Measurements from ENCODE around the gene GABRR2.
A peak's percentile ranks its signal among the peaks of the same experiment; 100 is the strongest.
"Not testable (repeated sequence)": the region's sequence is repeated elsewhere in the genome, so short reads cannot be mapped to it uniquely, and the experiment has no call there.

GABRR2 gene

DNA sequence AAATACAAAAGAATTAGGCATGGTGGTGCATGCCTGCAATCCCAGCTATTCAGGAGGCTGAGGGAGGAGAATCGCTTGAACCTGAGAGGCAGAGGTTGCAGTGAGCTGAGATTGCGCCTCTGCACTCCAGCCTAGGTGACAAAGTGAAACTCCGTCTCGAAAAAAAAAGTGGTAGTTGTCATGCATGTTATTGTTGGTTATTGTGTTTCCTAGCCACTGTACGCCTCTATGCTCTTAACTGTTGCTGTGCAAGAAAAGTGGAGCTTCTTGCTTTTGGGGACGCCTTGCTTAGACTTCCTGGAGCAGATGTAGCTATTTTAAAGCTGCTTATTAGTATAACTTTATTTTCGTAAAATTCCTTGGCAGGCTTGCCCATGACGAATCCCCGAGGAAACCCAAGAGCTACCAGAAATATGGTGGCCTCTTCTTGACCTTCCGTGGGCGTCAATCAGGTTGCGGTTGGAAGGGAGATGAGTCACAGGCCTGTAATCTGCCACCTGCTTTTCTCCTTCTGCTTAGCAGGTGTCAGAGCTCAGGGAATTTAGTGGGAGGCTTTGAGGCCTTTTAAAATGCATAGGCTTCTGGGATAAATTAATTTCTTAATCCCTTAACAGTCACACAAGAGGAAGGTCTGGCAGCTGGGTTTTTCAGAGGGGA lies 17.3 kb downstream of the GABRR2 start:
- H3K9ac ChIP-seq: no peak overlapping the region
- peak overlapping the region; percentile 30 for H3K4me2 ChIP-seq
- no peaks in the 10 kb centered on the region for H3K27me3 ChIP-seq
- no peak for TF ChIP-seq Cebpa-rat (IDR thresholded peaks at IDR 0.05)
- H3K4me3 ChIP-seq: no peak overlapping the region
- no peaks in the 10 kb centered on the region for H4K20me1 ChIP-seq
- H3K27ac ChIP-seq: no peak overlapping the region
- peaks cover 10% of the 10 kb centered on the region; the same call in 1 of the 2 replicates for H3K4me1 ChIP-seq
- H3K9me3 ChIP-seq: no peaks in the 10 kb centered on the region
- H3K36me3 ChIP-seq: no peaks in the 10 kb centered on the region

DNA sequence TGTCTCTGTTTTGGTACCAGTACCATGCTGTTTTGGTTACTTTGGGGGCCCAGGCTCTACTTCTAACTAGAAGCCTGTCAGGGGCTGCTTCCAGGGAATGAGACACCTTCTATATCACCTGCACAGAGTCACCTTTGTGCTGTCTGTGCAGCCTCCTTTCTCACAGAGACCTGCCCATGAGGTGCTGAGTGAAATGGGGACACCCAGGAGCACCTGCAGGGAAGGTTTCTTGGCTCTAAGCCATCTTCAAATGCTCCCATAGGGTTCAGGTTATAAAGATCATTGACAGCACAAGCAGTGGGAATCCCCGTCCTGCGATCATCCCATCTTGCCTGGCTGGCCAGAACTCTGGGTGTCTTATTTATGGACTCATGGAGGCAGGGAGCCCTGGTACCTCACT lies 19.1 kb downstream of the GABRR2 start:
- H3K36me3 ChIP-seq: no peaks in the 10 kb centered on the region
- no peaks in the 10 kb centered on the region for H3K9me3 ChIP-seq
- no peak overlapping the region for H3K27ac ChIP-seq
- H4K20me1 ChIP-seq: no peaks in the 10 kb centered on the region
- peaks cover 10% of the 10 kb centered on the region; the same call in 1 of the 2 replicates for H3K4me1 ChIP-seq
- no peak overlapping the region for H3K4me2 ChIP-seq
- H3K27me3 ChIP-seq: no peaks in the 10 kb centered on the region
- no peak overlapping the region for H3K4me3 ChIP-seq
- TF ChIP-seq Cebpa-rat (IDR thresholded peaks at IDR 0.05): no peak
- no peak overlapping the region for H3K9ac ChIP-seq

DNA sequence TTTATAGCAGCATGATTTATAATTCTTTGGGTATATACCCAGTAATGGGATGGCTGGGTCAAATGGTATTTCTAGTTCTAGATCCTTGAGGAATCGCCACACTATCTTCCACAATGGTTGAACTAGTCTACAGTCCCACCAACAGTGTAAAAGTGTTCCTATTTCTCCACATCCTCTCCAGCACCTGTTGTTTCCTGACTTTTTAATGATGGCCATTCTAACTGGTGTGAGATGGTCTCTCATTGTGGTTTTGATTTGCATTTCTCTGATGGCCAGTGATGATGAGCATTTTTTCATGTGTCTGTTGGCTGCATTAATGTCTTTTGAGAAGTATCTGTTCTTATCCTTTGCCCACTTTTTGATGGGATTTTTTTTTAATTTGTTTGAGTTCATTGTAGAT lies 20.0 kb downstream of the GABRR2 start:
- not testable (repeated sequence) for H3K9ac ChIP-seq, H3K9me3 ChIP-seq, H4K20me1 ChIP-seq, H3K27ac ChIP-seq, H3K4me3 ChIP-seq, H3K4me2 ChIP-seq, H3K27me3 ChIP-seq, H3K36me3 ChIP-seq
- peaks cover 10% of the 10 kb centered on the region; the same call in 1 of the 2 replicates for H3K4me1 ChIP-seq

DNA sequence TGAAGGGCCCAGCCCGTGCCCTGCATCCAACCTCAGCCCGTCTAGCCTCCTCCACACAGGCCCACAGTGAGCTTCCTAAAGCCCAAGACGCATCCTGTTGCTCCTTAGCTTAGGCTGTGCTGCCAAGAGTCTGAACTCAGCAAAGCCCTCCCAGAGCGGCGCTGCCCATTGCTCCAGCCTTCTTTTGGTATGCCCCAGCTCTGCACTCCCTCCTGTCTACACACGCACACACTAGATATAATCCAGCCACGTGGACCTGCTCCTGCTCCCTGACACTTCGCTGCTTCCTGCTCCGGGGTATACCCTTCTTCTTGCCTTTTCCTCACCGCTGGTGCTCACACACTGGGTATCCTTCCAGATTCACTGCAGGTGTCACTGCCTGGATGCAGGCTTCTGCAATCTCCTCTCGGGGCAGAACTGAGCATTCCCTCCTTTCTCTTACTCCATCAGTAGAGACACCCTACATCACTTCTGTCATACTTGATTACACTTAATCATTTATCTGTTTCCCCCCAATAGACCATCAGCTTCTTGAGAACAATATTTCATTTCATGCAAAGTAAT lies 23.8 kb downstream of the GABRR2 start:
- Histone ChIP-seq H3K9me3 (no peaks in the 10 kb centered on the region), H3K36me3 (no peaks in the 10 kb centered on the region), H3K27ac (no peak overlapping the region), H3K27me3 (no peaks in the 10 kb centered on the region), H3K4me2 (no peak overlapping the region), H3K4me1 (no peaks in the 10 kb centered on the region), H4K20me1 (no peaks in the 10 kb centered on the region), H3K9ac (no peak overlapping the region), H3K4me3 (no peak overlapping the region)
- no peak for TF ChIP-seq Cebpa-rat (IDR thresholded peaks at IDR 0.05)

DNA sequence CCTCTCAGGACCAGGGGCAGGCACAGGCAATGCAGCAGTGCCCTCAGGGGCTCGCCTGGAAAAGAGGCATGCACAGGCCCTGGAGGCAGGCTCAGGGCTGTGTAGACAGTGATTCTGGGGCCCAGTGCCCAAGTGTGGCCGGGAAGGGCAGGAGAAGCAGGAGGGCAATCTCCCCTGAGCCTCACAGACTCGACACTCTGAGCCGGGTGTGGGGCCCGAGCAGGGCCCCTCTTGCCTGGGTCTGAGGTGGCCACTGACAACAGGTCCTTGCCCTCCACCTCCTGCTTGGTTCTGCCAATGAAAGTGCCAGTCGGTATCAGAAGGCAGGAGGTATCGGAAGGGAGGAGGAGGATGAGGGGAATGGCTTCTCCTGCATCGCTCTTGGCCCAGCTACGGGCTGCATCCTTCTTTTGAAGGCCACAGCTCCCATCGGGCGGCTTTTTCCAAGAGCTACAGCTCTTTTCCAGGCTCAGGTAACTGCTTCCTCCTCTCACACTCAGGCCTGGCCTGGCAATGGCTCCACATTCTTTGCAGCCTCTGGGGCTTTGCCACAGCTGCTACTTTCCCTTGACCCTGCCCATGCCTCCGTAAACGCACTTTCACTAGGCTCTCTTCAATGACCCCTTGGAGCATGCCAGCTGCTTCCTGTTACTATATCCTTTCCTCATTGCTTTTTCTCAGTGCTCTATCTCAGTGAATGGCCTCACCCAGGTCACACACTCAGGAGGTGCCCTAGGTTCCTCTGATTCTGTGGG lies 24.5 kb downstream of the GABRR2 start:
- Histone ChIP-seq H4K20me1 (no peaks in the 10 kb centered on the region), H3K27ac (no peak overlapping the region), H3K9ac (no peak overlapping the region), H3K9me3 (no peaks in the 10 kb centered on the region), H3K27me3 (no peaks in the 10 kb centered on the region), H3K4me3 (no peak overlapping the region), H3K36me3 (no peaks in the 10 kb centered on the region), H3K4me2 (no peak overlapping the region), H3K4me1 (no peaks in the 10 kb centered on the region)
- no peak for TF ChIP-seq Cebpa-rat (IDR thresholded peaks at IDR 0.05)

DNA sequence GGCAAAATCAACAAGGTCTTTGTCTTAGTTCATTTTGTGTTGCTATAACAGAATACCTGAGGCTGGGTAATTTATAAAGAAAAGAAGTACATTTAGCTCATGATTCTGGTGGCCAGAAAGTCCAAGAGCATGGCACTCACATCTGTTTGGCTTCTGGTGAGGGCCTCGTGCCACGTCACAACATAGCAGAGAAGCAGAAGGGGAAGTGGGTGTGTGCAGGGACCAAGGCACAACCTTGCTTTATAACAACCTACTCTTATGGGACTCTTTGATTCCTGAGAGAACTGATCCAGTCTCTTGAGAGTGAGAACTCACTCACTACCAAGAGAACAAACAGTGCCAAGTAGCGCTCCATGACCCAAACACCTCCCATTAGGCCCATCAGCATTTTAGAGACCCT lies 25.4 kb downstream of the GABRR2 start:
- no peak for TF ChIP-seq Cebpa-rat (IDR thresholded peaks at IDR 0.05)
- Histone ChIP-seq H4K20me1 (no peaks in the 10 kb centered on the region), H3K36me3 (no peaks in the 10 kb centered on the region), H3K4me2 (no peak overlapping the region), H3K9me3 (no peaks in the 10 kb centered on the region), H3K4me3 (no peak overlapping the region), H3K9ac (no peak overlapping the region), H3K27me3 (no peaks in the 10 kb centered on the region), H3K4me1 (no peaks in the 10 kb centered on the region), H3K27ac (no peak overlapping the region)

DNA sequence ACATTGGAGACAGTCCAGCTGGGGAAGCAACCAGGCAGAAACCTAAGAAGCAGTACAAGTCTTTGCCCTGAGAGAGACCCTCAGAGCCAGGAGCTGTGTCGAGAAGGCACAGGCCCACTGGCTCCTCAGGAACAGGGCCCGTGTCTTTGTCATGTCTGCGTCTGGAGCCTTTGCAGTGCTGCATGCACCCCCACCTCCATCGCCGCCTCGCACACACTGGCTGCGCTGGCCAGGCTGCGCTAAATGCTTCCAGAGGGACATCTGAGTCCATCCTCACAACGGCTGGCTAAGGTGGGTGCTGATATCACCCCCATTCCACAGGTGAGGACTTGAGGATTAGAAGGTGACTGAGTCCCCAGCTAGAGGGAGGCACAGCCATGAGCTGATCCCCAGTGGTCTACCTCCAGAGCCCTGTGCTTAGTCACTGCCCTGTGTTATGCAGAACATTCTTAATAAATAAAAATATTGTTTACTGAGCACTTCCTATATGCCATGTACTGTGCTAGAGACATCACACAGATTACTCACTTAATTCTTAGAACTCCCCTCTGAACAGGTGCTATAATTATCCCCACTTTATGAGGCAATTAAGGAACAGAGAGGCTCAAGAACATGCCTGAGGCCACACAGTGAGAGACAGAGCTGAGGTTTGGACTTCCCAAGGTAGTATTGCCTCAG lies 27.6 kb downstream of the GABRR2 start:
- Histone ChIP-seq H3K27me3 (no peaks in the 10 kb centered on the region), H3K27ac (no peak overlapping the region), H3K4me1 (no peaks in the 10 kb centered on the region), H3K9ac (no peak overlapping the region), H3K4me3 (no peak overlapping the region), H4K20me1 (no peaks in the 10 kb centered on the region), H3K4me2 (no peak overlapping the region), H3K36me3 (no peaks in the 10 kb centered on the region), H3K9me3 (no peaks in the 10 kb centered on the region)
- no peak for TF ChIP-seq Cebpa-rat (IDR thresholded peaks at IDR 0.05)

DNA sequence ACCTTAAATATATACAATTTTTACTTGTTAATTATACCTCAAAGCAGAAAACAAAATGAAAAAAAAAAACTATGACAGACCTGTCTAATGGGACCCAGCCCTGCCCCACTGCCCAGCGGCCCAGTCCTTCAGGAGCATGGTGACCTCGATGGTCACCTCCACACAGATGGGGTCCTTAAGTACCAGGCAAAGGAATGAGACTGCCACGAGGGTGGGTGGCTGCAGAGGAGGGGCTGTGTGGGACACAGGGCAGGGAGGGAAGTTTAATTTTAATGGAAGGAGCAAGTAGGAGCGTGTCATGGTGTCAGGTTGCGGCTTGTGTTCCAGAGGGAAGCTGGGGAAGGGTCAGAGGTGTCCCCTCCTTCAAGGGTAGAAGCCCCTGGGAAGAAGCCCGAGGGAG lies 28.6 kb downstream of the GABRR2 start:
- H4K20me1 ChIP-seq: no peaks in the 10 kb centered on the region
- no peak for TF ChIP-seq Cebpa-rat (IDR thresholded peaks at IDR 0.05)
- H3K27ac ChIP-seq: no peak overlapping the region
- H3K4me3 ChIP-seq: no peak overlapping the region
- no peak overlapping the region for H3K4me2 ChIP-seq
- H3K9ac ChIP-seq: no peak overlapping the region
- no peaks in the 10 kb centered on the region for H3K9me3 ChIP-seq
- no peaks in the 10 kb centered on the region for H3K4me1 ChIP-seq
- H3K27me3 ChIP-seq: no peaks in the 10 kb centered on the region
- no peaks in the 10 kb centered on the region for H3K36me3 ChIP-seq

DNA sequence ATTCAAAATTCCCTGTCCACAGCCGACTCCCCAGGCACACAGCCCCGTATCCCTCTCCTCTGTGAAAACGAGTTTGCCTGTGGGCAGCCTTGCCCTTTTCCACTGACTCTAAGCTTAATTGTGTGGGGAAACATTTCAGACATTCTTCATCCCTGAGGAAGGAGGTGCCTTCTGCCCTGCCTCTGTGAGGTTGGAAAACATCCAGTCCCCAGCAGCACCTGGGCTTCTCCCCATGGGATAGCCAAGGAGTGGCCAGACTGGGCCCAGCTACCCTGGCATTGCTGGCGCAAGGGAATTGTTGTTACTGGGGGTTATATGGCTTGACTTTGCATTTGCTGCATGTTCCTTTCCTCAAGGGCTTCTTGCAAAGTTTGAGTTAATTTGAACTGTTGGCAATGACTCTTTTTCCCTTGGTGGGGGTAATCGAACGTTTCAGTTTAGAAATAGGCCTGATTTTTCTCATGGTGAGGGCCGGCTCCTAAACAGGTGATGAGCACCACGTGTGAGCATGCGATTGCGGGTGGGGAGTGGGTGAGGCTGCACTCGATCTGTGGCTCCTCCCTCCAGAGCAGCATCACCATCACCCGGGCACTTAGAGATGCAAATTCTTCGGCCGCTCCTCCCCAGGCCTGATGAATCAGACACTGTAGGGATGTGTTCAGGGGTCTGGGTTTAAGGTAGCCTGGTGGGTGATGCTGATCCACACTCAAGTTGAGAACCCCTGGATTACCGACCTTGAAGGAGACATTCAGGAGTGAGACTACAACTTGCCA lies 29.9 kb downstream of the GABRR2 start:
- Histone ChIP-seq H4K20me1 (no peaks in the 10 kb centered on the region), H3K9ac (no peak overlapping the region), H3K27ac (no peak overlapping the region), H3K4me1 (no peaks in the 10 kb centered on the region), H3K4me2 (no peak overlapping the region), H3K36me3 (no peaks in the 10 kb centered on the region), H3K9me3 (no peaks in the 10 kb centered on the region), H3K4me3 (no peak overlapping the region), H3K27me3 (no peaks in the 10 kb centered on the region)
- no peak for TF ChIP-seq Cebpa-rat (IDR thresholded peaks at IDR 0.05)

Data from BLaER1 (cell line).